Pancreas (tissue), 10 donors: ENCODE data around the gene SGO1. TPM values are rescaled to one million over a fixed set of nuclear protein-coding genes. Genes with fewer than 3 reads are reported as not detected.

Experiments
- ATAC-seq, 4 donors: fragments of 200-7000 bp; cut with Tn5 transposase; one replicate each; pipeline versions ENCODE4 v1.8.0 to v1.9.1; 2020; ENCODE audit warnings: mild to moderate bottlenecking in 4 of 4, moderate library complexity in 4 of 4
- DNase-seq, 6 donors: peaks; one replicate each; pipeline ENCODE4 v3.0.0-alpha.2; 2020
- FAIRE-seq: peaks from 2 replicates; lab custom pipeline; 2012; peaks lifted over from hg19 to GRCh38; lab: Jason Lieb, UNC
- H3K27ac ChIP-seq, 4 donors: fragments of 200-600 bp; sonication (generic); 1 replicate in 3 of 4; 2 replicates in 1 of 4; pipeline versions ENCODE4 v1.5.0 to v1.8.0; 2020
- H3K27me3 ChIP-seq, 4 donors: fragments of 200-600 bp; one replicate each; pipeline ENCODE4 v1.8.0; 2021
- H3K36me3 ChIP-seq, 3 donors: fragments of 200-600 bp; sonication (generic) in 1 of 3; one replicate each; pipeline versions ENCODE4 v1.5.0 to v1.8.0; 2020 to 2021
- H3K4me1 ChIP-seq, 3 donors: fragments of 200-600 bp; one replicate each; pipeline ENCODE4 v1.8.0; 2021
- H3K4me3 ChIP-seq, 4 donors: fragments of 200-600 bp; sonication (generic) in 2 of 4; one replicate each; pipeline versions ENCODE4 v1.5.0 to v1.8.0; 2020 to 2021
- H3K9me3 ChIP-seq, 4 donors: fragments of 200-600 bp; one replicate each; pipeline ENCODE4 v1.8.0; 2021
- CTCF ChIP-seq, 4 donors: fragments of 200-600 bp; sonication (generic) in 3 of 4; IDR thresholded peaks; one replicate each; pipeline versions ENCODE4 v1.5.0 to v1.8.0; 2021; ENCODE audit warnings: antibody characterized with exemption in 4 of 4
- whole genome bisulfite sequencing, 2 donors: extraction: QIAGEN DNeasy Blood & Tissue Kit; methylation state at CpG; one replicate each; pipeline ENCODE4 v1.1.7; 2013; 5-methylcytosine and 5-hydroxymethylcytosine counted together
- intact Hi-C, 3 donors: fragments of 100-400 bp; cut with DNase I; formaldehyde crosslinking; loops; one replicate each; pipeline versions ENCODE4 v1.11.1 to v1.14.2; 2022
- polyA plus RNA-seq, 2 donors: library from polyadenylated mRNA; stranded (reverse); fragments of 200-250 nt; gene quantifications; one replicate each; pipeline ENCODE4 v1.2.3, GENCODE V29; 2013
- total RNA-seq, 6 donors: library from RNA; stranded (reverse); fragmentation: NEBNext Ultra II Directional in 4 of 6; extraction: Animal tissue kit (Norgen Biotek cat#: 25700) in 4 of 6; gene quantifications; one replicate each; pipeline versions ENCODE4 v1.2.1 to v1.2.4, GENCODE V29; 2021 to 2023
- donor health status: healthy with polysubstance abuse.
- donor health status: DM: no; HTN: no; CAD: no; lungs with moderate emphysema.
- donor health status: DM: no; HTN: no; CAD: no.
- donor health status: control.
- donor health status: control.
- donor health status: Bipolar disorder and iron deficiency.
- donor health status: DM: yes; HTN: yes; CAD: no.
- donor health status: DM: no; HTN: no; CAD: no.
- donor health status: DM: no; HTN: no; CAD: no.
- donor health status: DM: yes; HTN: yes; CAD: no.

The SGO1 gene
- under 1 TPM in 4 of 6 donors, not detected in 2; 0.14 to 0.69 (median 0.29) TPM for total RNA-seq
- under 1 TPM; 0.09 to 0.11 TPM for polyA plus RNA-seq

GRCh38 chr3:20185679-20186599 is at the start of gene SGO1:
TSS of gene SGO1 (minus strand) at chr3:20186206. CDS start at chr3:20184027, 2,179 bp downstream.
- WGBS, 2 donors: 0 to 1% methylated on average over 64 to 65 of the region's 65 CpGs
- Histone ChIP-seq H3K4me1 (peaks cover 5 to 17% (median 5%) of the 10 kb centered on the region in 3 donors), H3K9me3 (no peaks in the 10 kb centered on the region), H3K27ac (peak within 1 kb of the TSS; percentile 77 to 94 (median 90)), H3K36me3 (no peaks in the 10 kb centered on the region), H3K27me3 (no peaks in the 10 kb centered on the region), H3K4me3 (peak within 1 kb of the TSS; percentile 39 to 78 (median 54))
- FAIRE-seq: peak; percentile 78
- DNase-seq: peak; percentile 98 to 99 (median 99)
- peak; percentile 97 to 99 (median 98) for ATAC-seq
- intact Hi-C loops: loop anchor here in 1 of 3 donors (10.0 kb wide), 1 partner anchor 151 kb away; no protein-coding TSS in a partner anchor
- no peak for TF ChIP-seq CTCF (IDR thresholded peaks at IDR 0.05)

- ATAC-seq: no peak
- intact Hi-C loops: no loop called here
These were observed 49.8 kb upstream of the SGO1 start for GRCh38 chr3:20235796-20236195.

GRCh38 chr3:20232906-20233780 is 47.1 kb upstream of the SGO1 start:
- 36 to 42% methylated on average over 2 of the region's 2 CpGs for WGBS, 2 donors
- Histone ChIP-seq H3K9me3 (no peaks in the 10 kb centered on the region), H3K27me3 (no peaks in the 10 kb centered on the region), H3K27ac (no peak overlapping the region), H3K36me3 (no peaks in the 10 kb centered on the region), H3K4me3 (no peak overlapping the region), H3K4me1 (peaks cover 6 to 14% (median 7%) of the 10 kb centered on the region in 3 donors)
- DNase-seq: no peak
- ATAC-seq: peak in 1 of 4 donors; percentile 12
- no peak for FAIRE-seq
- TF ChIP-seq CTCF (IDR thresholded peaks at IDR 0.05): no peak
- intact Hi-C loops: no loop called here

More at GRCh38 chr3:20235796-20236195, 49.8 kb upstream of the SGO1 start:
- Histone ChIP-seq H3K9me3 (no peaks in the 10 kb centered on the region), H3K27me3 (no peaks in the 10 kb centered on the region), H3K4me1 (peaks cover 6 to 14% (median 7%) of the 10 kb centered on the region in 3 donors), H3K36me3 (no peaks in the 10 kb centered on the region), H3K4me3 (no peak overlapping the region), H3K27ac (peak overlapping the region; percentile 36 to 77 (median 50))
- TF ChIP-seq CTCF (IDR thresholded peaks at IDR 0.05): no peak
- WGBS, 2 donors: 95 to 96% methylated on average over 7 of the region's 7 CpGs
- FAIRE-seq (no peak), DNase-seq (no peak)

GRCh38 chr3:20230954-20231353 is 44.9 kb upstream of the SGO1 start:
- Histone ChIP-seq H3K4me3 (no peak overlapping the region), H3K27ac (no peak overlapping the region), H3K27me3 (no peaks in the 10 kb centered on the region), H3K9me3 (no peaks in the 10 kb centered on the region), H3K4me1 (peaks cover 7 to 10% (median 9%) of the 10 kb centered on the region in 3 donors), H3K36me3 (no peaks in the 10 kb centered on the region)
- WGBS, 2 donors: 92 to 98% methylated on average over 1 of the region's 1 CpG
- intact Hi-C loops: no loop called here
- DNase-seq (no peak), ATAC-seq (no peak), FAIRE-seq (no peak)
- TF ChIP-seq CTCF (IDR thresholded peaks at IDR 0.05): no peak
